Dermis blood vessel endothelial cell (primary cell): ENCODE measurements around the gene SAMD13. TPM values are rescaled to one million over a fixed set of nuclear protein-coding genes. Genes with fewer than 3 reads are reported as not detected.

Experiments used
- DNase-seq: peaks from one replicate; pipeline ENCODE4 v3.0.0; 2010
- total RNA-seq: library from RNA; depleted of rRNA; stranded (reverse); fragments of >200 nt; gene quantifications from 2 replicates; pipeline ENCODE4 v1.2.3, GENCODE V29; 2014

Gene SAMD13
- total RNA-seq, 1 donor from 2014 or later = 1.5 TPM

- no peak for DNase-seq
Measured at GRCh38 chr1:84347271-84347931, 45.9 kb downstream of the SAMD13 start.

DNA sequence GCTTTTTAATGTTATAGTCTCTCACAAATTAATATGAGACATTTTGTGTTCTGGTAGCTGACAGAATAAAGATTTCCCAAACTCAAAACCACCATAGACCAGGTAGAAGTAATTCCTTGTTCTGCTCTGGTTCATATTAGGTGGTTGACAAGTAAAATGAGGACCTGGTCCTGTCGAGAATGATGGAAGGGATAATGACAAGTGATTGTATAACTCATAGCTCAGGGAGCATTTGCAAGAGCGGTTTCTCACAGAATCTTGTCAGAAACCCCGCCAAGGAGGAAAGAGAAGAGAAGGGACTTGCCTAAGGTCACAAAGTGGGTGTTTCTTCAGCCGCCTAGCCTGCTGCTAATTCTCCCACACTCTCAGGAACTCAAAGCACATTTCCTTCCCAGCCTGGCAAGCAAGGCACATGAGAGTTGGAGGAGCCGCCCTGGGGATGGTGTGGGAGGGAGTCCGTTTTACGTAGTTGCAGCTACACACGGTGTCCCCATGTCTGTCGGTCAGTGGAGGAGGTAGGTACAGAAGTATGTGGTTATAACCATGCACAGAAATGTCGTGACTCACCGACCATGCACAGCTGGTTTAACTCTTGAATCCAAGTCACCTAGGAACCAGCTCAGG is 46.5 kb downstream of the SAMD13 start:
- no peak for DNase-seq

GRCh38 chr1:84348759-84349158 is 47.3 kb downstream of the SAMD13 start:
- DNase-seq = no peak

DNA sequence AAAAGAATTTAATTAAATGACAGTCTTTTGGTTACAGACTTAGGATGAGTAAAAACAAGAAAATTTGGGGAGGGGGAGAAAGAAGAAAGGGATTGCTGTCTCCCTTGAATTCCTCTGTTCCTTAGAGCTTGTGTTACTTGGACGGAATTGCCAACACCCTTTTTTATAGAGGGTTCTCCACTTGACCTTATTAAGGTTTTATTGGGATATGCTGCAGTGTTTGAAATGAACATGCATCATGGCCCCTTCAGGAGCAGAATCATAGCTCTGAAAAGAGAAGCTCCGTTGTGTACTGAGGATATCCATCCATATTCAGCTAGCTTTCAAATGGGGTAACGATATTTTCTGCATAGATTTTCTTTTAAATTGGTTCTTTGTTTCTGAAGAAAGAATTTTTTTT is 48.6 kb downstream of the SAMD13 start:
- DNase-seq = no peak

DNA sequence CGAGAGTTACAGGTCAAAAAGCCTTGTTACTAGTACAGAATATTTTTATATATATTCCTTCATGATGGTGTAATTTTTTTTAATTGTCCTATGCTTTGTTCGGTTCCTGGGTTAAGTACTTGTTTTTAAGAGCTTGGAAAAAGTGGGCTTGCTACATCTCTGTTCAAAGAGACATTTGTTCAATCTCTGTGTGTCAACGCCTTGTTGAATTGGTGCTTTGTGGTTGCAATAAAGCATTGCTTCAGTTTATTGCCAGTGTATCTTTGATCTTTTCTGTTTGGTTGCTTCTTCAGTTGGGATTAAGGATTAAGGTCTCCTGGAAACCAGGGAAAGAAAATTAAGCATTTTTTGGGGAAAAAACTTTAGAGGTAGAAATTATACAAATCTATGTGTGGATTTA is 49.0 kb downstream of the SAMD13 start:
- no peak for DNase-seq

DNA sequence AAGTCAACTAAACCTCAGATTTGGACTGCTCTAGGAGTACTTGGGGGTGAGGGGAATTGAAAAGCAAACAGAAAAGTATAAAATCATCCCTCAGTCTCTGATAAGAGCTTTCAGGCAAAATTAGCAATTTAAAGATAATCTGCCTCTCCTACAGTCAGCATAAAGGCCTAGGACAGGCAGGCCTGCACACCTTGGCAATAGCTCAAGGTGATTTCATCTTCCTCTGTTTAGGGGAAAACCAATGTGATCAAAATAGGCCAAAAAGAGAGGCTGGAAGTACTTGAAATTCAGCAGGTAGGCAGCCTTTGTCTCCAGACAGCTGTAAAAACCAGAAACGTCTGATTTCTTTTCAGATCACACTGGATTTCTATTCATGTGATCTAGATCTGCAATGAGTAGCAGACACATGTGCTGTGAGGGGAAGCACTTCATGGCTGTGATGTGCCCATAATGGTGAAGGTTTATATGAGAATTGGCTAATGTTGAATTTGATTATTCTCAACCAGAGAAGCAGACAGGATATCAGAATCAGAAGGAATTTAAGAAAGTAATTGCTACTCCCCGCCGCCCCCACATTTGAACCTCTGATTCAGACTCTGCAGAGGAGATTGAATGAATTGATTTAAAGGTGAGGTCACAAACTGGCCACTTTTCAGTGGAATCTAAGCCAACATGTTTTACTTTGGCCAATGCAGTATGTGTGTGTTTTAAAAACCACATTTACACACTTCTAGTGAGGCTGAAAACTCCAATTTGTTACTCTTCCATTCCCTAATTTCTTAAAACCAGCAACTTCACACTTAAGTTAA is 51.0 kb downstream of the SAMD13 start:
- no peak for DNase-seq

DNA sequence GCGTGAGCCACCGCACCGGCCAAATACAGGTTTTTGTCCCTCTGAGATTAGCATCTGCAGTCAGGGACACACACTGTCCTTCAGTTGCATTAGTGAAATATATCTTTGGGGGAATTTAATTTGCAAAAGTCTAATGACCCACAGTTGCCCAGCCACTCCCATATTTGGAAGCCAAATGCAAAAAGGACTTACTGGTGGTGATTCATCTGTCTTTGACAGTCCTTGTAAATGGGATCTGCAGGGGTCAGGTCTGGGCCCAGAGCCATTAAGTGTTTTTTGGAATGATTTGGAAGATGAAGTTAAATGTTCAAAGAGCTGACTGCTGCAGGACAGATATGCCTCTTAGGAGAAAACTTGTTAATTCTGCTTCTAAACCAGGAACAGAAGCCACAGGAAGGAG is 52.2 kb downstream of the SAMD13 start:
- no peak for DNase-seq

- no peak for DNase-seq
Measured at GRCh38 chr1:84355556-84355955, 54.0 kb downstream of the SAMD13 start.

- DNase-seq = no peak
Measured at GRCh38 chr1:84356881-84357280, 55.4 kb downstream of the SAMD13 start.

GRCh38 chr1:84358695-84359094 is 57.2 kb downstream of the SAMD13 start:
- no peak for DNase-seq

GRCh38 chr1:84360316-84360715 is 58.8 kb downstream of the SAMD13 start:
- no peak for DNase-seq

GRCh38 chr1:84361796-84362195 is 60.3 kb downstream of the SAMD13 start:
- no peak for DNase-seq

DNA sequence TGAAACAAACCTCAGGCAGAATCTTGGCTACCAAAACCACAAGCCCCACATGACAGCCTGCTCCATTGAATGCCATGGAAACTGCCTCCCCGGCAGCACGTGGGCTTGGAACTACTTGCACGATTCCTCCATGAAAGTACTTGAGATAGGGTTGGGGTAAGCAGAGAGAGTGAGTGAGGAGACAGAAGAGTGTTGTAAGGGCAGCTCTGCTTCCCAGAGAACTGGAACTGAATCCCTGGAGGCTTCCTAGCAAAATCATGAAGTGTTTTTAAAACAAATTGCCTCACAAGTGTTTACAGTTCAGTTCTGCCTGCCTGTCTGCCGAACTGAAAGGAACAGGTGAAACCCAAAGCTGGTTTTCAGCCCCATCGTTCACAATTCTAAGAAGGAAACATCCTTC is 61.5 kb downstream of the SAMD13 start:
- no peak for DNase-seq

DNA sequence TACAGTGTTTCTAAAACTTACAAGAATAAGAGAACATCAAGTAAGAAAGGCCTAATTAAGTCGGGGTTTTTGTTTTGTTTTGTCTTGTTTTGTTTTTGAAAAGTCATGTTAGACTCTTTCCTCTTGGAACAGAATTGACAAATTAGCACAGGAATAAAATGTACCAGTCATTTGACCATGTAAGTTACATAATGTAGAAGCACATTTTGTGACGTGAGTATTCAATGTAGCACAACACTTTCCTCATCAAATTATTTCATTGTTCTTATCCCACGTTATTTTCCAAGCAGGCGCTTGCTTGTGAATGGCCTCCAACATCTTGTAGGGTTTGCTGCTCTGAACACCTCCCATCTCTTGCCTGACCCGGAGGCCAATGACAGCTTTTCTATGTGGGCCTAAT is 62.1 kb downstream of the SAMD13 start:
- DNase-seq = no peak

GRCh38 chr1:84365225-84366221 is 64.0 kb downstream of the SAMD13 start:
- peak; percentile 98 for DNase-seq

- DNase-seq = peak; percentile 14
Measured at GRCh38 chr1:84366786-84367185, 65.3 kb downstream of the SAMD13 start.

DNA sequence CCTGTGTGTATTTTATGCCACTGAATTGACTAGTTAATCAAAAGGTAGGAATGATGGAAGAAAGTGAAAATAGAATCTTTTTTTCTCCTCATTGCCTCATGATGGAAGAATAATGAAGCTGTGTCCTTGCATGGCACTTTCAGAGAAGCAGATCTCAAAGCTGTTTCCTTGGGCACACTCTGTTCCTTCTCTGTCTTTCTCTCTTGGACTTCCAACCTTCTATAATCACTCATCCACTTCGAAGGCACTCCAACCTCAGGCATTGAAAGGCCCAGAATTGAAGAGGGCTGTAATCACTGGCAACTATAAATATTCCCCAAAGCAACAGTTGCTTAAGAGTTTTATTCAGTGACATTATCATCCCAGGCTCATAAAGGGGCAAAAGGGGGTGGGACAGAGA is 65.7 kb downstream of the SAMD13 start:
- no peak for DNase-seq

DNA sequence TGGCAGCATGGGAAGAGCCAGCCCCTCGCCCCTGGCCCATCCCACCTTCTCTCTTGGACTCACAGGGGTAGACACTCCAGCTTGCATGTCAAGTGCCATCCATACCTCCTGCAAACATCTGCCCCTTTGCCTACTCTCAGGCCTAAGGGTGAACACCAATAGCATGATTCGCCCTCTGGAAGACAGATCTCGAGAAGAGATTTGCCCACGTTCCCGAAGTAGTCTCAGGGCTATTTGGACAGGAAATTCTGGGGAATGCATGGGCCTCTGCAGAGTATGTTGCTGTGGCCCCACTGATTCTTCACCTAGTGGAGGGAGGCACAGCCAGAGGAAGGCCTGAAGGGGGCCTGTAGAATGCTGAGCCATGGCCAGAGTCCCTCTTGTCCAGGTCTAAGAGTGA is 66.9 kb downstream of the SAMD13 start:
- DNase-seq = no peak

DNA sequence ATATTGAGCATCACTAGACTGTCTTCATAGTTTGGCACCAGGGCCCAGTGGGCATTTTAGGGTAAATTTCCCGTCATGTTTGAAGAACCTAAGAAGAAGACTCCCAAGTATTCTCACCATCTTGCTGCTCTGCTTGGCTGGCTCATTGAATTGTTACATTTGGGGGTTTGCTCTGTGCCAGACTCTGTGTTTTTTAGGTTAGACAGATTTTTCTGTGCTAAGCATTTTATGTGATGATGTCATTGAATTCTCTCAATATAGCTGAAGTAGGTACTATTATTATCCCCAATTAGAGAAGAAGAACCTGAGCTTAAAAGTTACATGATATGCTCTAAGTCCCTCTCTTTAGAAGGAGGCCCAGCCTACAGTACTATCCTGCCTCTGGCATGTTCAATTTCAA is 68.8 kb downstream of the SAMD13 start:
- DNase-seq = no peak

DNA sequence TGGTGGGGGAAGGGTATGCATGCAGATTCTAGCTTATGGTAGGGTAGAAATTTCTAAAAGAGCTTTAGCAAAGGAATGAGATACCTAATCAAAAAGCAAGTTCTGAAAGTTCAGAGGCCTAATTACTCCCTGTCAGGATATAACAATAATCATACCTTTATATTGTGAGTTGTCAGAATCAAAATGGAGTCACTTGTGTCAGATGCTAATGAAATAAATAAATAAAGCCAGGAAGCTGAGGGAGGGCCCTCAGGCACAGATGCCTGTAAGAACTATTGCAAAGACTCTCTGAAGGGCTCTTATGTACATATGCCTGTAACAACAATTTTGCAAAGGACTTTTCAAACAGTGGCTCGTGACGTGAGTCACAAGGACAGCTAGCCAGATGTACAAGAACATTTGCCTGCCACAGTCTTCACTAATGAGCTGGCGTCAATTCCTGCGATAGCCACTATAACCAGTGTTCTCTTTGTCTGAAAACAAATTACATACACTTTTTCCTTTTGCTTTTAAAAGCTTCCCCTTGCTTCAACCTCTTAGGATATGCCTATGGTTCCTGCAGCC is 69.4 kb downstream of the SAMD13 start:
- DNase-seq = peak; percentile 31

DNA sequence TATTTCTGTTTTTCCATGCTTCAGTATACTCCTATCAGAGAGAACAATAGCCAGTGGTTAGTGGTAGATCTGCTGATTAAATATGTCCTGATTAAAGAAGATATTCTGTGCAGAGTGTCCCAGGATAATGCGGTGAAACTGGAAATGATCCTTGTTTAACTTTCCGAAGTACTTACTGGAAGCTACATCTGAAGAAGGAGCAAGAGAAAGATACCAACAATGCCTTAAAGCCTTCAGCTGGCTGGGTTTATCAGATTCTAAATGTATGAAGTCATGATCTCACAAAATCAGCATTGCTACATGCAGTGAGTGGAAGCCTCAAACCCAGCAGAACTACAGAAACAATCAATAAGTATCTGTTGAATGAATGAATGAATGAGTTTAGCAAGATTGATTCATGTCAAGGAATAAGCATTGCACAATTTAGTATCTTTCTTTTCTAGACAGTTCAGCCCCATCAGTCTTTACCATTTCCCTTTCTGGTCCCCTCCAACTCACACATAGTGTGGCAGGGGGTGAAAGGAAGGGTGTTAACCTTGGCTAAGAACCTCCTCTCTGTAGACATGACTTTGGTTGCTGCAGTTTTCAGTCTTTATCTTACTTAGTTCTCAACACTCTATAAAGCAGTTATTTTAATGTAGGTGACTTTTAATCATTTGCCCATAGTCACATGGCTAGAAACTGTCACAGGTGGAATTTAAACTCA is 72.1 kb downstream of the SAMD13 start:
- DNase-seq = no peak
